ENCODE data around the gene KHK.
A peak's percentile ranks its signal among the peaks of the same experiment; 100 is the strongest.

The KHK gene

DNA sequence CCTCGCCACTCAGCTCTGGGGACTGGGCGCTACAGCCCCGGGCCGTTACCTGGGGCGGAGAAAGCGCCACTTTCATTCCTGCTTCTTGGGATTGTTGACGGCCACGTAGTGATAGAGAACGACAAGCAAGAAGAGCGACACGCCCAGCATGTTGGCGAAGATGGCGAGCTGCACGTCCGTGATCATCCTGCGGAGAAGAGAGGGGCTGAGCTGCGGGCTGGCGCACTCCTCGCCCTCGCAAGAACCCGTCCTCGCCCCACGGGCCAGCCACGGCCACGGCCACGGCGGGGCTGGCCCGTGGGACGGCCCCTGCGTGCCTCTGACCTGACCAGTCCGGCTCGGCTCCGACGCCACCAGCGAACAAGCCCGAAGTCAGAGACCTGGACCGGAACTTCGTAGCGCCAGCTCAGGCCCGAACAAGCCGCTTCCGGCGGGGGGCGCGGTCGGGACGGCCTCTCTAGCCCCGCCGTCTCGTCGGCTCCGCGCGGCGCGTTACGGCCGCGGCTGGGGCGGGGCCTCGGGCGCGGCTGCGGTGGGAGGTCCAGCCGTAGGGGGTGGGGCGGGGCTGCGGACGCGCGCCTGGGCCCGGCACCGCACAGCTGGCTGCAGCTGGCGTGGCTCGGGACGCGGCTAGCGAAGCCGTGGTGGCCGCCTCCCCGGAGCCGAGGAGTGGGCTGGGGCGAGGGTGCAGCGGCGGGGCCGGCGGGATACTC is 15.1 kb upstream of the KHK start, which contains the start of gene OST4 (continued):
- TF ChIP-seq ZNF830 (tag by site-specific recombination; IDR thresholded peaks at IDR 0.05; ENCODE audit: low read depth) (no peak), ZNF175 (tag by site-specific recombination; IDR thresholded peaks at IDR 0.05) (no peak), ZNF561 (tag by site-specific recombination; IDR thresholded peaks at IDR 0.05; ENCODE audit: borderline replicate concordance) (no peak; the same call in 1 of the 2 replicates)
- TF ChIP-seq, protein P1, sequence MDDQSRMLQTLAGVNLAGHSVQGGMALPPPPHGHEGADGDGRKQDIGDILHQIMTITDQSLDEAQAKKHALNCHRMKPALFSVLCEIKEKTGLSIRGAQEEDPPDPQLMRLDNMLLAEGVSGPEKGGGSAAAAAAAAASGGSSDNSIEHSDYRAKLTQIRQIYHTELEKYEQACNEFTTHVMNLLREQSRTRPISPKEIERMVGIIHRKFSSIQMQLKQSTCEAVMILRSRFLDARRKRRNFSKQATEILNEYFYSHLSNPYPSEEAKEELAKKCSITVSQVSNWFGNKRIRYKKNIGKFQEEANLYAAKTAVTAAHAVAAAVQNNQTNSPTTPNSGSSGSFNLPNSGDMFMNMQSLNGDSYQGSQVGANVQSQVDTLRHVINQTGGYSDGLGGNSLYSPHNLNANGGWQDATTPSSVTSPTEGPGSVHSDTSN (CRISPR knock-in tag; IDR thresholded peaks at IDR 0.05), result no peak

DNA sequence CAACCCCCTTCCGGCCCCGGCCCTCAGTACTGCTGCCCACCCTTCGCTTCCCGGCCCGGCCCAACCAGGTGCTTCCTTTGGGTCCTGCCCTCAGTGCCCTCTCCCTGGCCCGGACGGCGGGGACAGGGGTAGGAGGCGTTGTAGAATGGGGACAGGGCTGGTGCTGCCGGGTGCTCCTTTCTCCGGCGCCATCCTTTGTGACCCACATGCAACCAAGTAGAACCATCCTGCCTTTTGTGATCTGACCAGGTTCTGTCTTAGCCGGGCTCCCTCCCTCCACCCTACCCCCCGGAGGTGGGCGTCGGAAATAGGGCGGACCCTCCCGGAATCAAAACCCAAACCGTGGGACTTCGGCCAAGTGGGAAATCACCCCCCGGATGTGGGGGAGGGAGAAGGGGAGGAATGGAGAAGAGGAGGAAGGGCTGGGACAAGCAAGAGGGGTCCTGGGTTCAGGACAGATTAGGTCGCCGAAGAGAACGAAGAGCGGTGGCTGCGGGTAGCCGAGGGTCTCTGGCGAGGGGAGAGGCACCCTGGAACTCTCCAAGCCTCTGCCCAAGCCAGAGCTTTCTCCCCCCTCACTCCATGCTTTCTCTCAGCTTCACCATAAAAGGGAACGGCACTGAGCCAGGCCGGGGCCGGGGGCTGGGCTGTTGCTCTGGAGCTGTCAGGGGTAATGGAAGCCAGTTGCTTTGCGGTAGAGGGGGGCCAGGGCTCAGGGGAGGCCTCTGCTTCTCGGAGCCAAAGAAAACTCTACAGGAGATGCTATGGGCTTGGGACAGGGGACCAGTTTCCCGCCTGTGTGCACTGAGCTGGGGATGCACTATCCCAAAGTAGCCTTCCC is 14.4 kb upstream of the KHK start:
- ChIA-PET POLR2A (interaction anchor here (0.6 to 3.6 kb wide), 11 partner anchors 10 to 289 kb away, joined by 3 to 61 read pairs (median 6); partner anchors contain the start of genes AGBL5, KHK, PREB and TMEM214), CTCF (interaction anchor here (0.6 to 1.3 kb wide), 8 partner anchors 9 to 597 kb away, joined by 3 to 8 read pairs (median 3); no protein-coding TSS in a partner anchor)
- peak overlapping the region; percentile 55 for H3K4me3 ChIP-seq (ENCODE audit: low read depth, low read length)
- peaks cover 14% of the 10 kb centered on the region for H3K4me1 ChIP-seq (ENCODE audit: control insufficient read depth, insufficient read depth, low read length)
- peaks cover 0 to 34% of the 10 kb centered on the region in 2 experiments; a peak in 1 of 3 replicates for H3K36me3 ChIP-seq (ENCODE audit: control insufficient read depth in 2 of 2, insufficient read depth in 1 of 2, low read length in 2 of 2)
- no peaks in the 10 kb centered on the region for H3K9me3 ChIP-seq (ENCODE audit: control insufficient read depth, insufficient read depth, low read depth, low read length)
- H3K27ac ChIP-seq (ENCODE audit: extremely low read depth, low read depth, low read length), result peak overlapping the region; percentile 62; the same call in 1 of the 2 replicates
- TF ChIP-seq, protein P2, sequence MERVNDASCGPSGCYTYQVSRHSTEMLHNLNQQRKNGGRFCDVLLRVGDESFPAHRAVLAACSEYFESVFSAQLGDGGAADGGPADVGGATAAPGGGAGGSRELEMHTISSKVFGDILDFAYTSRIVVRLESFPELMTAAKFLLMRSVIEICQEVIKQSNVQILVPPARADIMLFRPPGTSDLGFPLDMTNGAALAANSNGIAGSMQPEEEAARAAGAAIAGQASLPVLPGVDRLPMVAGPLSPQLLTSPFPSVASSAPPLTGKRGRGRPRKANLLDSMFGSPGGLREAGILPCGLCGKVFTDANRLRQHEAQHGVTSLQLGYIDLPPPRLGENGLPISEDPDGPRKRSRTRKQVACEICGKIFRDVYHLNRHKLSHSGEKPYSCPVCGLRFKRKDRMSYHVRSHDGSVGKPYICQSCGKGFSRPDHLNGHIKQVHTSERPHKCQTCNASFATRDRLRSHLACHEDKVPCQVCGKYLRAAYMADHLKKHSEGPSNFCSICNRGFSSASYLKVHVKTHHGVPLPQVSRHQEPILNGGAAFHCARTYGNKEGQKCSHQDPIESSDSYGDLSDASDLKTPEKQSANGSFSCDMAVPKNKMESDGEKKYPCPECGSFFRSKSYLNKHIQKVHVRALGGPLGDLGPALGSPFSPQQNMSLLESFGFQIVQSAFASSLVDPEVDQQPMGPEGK (tag by site-specific recombination; IDR thresholded peaks at IDR 0.05), result 0 out of 2 replicates have a peak, but pooled peaks have one; percentile 27
- TF ChIP-seq ZIC2 (tag by site-specific recombination; IDR thresholded peaks at IDR 0.05) (peak; percentile 80), ZNF548 (tag by site-specific recombination; IDR thresholded peaks at IDR 0.05) (no peak), WT1 (tag by site-specific recombination; IDR thresholded peaks at IDR 0.05) (no peak), ZNF335 (tag by site-specific recombination; conservative IDR thresholded peaks at IDR 0.05) (peak; percentile 62), ZNF585B (tag by site-specific recombination; IDR thresholded peaks at IDR 0.05) (no peak), PRDM1 (tag by site-specific recombination; IDR thresholded peaks at IDR 0.05) (peak; percentile 81), ZNF341 (tag by site-specific recombination; IDR thresholded peaks at IDR 0.05; ENCODE audit: low read depth) (peak; percentile 61; the same call in 1 of the 2 replicates), ZNF202 (tag by site-specific recombination; IDR thresholded peaks at IDR 0.05; ENCODE audit: borderline replicate concordance) (no peak), SP2 (tag by site-specific recombination; IDR thresholded peaks at IDR 0.05) (peak; percentile 66), SP3 (tag by site-specific recombination; IDR thresholded peaks at IDR 0.05) (peak; percentile 73), ZBTB48 (tag by site-specific recombination; IDR thresholded peaks at IDR 0.05) (no peak), GLIS2 (tag by site-specific recombination; IDR thresholded peaks at IDR 0.05) (peak; percentile 39; the same call in 1 of the 2 replicates), EGR2 (tag by site-specific recombination; IDR thresholded peaks at IDR 0.05; ENCODE audit: low read depth) (peak; percentile 56), GLIS1 (tag by site-specific recombination; IDR thresholded peaks at IDR 0.05) (peak; percentile 83), ZFHX2 (tag by site-specific recombination; conservative IDR thresholded peaks at IDR 0.05) (peak; percentile 78), ZBTB20 (tag by site-specific recombination; IDR thresholded peaks at IDR 0.05) (peak; percentile 17; the same call in 1 of the 2 replicates)
- TF ChIP-seq, protein P3, sequence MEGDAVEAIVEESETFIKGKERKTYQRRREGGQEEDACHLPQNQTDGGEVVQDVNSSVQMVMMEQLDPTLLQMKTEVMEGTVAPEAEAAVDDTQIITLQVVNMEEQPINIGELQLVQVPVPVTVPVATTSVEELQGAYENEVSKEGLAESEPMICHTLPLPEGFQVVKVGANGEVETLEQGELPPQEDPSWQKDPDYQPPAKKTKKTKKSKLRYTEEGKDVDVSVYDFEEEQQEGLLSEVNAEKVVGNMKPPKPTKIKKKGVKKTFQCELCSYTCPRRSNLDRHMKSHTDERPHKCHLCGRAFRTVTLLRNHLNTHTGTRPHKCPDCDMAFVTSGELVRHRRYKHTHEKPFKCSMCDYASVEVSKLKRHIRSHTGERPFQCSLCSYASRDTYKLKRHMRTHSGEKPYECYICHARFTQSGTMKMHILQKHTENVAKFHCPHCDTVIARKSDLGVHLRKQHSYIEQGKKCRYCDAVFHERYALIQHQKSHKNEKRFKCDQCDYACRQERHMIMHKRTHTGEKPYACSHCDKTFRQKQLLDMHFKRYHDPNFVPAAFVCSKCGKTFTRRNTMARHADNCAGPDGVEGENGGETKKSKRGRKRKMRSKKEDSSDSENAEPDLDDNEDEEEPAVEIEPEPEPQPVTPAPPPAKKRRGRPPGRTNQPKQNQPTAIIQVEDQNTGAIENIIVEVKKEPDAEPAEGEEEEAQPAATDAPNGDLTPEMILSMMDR (tag by site-specific recombination; IDR thresholded peaks at IDR 0.05), result no peak
- TF ChIP-seq, protein P4, sequence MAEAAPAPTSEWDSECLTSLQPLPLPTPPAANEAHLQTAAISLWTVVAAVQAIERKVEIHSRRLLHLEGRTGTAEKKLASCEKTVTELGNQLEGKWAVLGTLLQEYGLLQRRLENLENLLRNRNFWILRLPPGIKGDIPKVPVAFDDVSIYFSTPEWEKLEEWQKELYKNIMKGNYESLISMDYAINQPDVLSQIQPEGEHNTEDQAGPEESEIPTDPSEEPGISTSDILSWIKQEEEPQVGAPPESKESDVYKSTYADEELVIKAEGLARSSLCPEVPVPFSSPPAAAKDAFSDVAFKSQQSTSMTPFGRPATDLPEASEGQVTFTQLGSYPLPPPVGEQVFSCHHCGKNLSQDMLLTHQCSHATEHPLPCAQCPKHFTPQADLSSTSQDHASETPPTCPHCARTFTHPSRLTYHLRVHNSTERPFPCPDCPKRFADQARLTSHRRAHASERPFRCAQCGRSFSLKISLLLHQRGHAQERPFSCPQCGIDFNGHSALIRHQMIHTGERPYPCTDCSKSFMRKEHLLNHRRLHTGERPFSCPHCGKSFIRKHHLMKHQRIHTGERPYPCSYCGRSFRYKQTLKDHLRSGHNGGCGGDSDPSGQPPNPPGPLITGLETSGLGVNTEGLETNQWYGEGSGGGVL (tag by site-specific recombination; IDR thresholded peaks at IDR 0.05), result peak; percentile 76
- TF ChIP-seq, protein P5, sequence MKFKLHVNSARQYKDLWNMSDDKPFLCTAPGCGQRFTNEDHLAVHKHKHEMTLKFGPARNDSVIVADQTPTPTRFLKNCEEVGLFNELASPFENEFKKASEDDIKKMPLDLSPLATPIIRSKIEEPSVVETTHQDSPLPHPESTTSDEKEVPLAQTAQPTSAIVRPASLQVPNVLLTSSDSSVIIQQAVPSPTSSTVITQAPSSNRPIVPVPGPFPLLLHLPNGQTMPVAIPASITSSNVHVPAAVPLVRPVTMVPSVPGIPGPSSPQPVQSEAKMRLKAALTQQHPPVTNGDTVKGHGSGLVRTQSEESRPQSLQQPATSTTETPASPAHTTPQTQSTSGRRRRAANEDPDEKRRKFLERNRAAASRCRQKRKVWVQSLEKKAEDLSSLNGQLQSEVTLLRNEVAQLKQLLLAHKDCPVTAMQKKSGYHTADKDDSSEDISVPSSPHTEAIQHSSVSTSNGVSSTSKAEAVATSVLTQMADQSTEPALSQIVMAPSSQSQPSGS (tag by site-specific recombination; IDR thresholded peaks at IDR 0.05; ENCODE audit: low read depth), result no peak
